Activated CD8-positive, alpha-beta memory T cell treated with anti-CD3 and anti-CD28 coated beads for 48 hours (primary cell): ENCODE measurements around the gene TJAP1.

Experiments used
- DNase-seq, 3 experiments: peaks; one replicate each; pipeline ENCODE4 v3.0.0-alpha.2; 2020; ENCODE audit warnings: low read depth in 2 of 3, low spot score in 2 of 3

The TJAP1 gene

GRCh38 chr6:43477235-43478007, at the start of gene TJAP1:
Gene TJAP1, plus strand, starts transcription at chr6:43477570. Its CDS starts 21,432 bp downstream, at chr6:43499002.
- DNase-seq: peak; percentile 92 to 96 (median 95)

DNA sequence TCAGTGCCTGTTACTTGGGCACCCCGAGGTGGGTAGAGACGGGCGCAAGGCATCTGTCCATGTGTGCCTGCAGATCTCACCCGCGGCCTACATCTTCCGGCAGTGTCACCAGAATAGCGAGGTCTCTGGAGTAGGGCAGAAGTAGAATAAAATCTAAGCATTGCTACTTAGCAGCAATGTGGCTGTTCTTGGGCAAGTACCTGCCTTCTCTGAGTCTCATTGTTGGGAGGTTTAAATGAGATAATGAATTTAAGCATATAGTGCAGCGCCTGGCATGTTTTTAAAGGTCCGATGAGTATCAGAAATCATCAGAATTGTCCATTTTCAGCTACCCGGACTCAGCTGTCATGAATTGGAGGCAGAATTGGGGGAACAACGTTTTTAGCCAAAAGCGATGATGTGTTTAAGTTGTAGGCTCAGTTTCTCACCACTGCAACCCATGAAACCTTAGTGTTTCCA, 49.2 kb upstream of the TJAP1 start:
- no peak for DNase-seq

GRCh38 chr6:43428874-43429273, 48.5 kb upstream of the TJAP1 start:
- no peak for DNase-seq

GRCh38 chr6:43432009-43432945, 45.1 kb upstream of the TJAP1 start:
- no peak for DNase-seq

DNA sequence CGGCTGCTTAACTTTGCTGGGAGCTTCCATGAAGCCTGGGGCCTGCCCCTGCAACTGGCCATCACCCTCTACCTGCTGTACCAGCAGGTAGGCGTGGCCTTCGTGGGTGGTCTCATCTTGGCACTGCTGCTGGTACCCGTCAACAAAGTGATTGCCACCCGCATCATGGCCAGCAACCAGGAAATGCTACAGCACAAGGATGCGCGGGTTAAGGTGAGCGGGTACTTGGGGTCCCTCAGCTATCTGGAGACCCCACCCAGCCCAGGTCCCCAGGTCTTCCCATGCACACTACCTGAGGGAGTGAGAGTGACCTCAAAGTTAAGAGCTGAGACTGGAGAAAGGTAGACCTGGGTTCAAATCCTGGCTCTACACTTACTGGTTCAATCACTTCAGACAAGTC, 44.2 kb upstream of the TJAP1 start:
- no peak for DNase-seq

DNA sequence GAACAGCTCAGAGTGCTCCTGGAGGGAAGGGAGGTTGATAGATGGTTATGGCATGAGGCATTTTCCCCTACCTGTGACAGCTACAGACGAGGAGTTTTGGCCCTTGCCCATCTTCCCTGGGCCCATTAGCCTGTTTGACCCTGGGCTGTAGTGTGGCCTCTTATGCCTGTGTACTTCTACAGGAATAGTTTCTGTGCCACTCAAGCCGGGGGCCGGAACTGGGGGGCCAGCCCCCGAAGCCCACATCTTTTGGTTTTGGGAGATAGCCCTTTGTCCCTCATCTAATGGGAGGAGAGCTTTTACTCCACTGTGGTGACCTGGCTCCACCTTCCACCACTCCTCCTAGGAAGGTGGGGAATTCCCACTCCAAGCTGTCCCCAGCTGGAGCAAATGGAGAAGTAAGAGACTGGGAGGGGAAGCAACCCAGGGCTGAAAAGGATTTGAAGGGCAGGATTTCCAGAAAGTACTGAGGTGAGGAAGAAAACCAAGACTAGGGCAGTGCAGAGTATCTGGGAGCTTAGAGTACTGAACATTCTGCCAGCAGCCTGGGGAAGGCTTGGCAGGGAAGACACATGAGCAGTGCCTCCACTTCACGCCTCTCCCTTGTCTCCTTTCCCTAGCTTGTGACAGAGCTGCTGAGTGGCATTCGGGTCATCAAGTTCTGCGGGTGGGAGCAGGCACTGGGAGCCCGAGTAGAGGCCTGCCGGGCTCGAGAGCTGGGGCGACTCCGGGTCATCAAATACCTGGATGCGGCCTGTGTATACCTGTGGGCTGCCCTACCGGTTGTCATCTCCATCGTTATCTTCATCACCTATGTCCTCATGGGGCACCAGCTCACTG, 43.1 kb upstream of the TJAP1 start:
- DNase-seq: no peak

GRCh38 chr6:43434943-43435342, 42.4 kb upstream of the TJAP1 start:
- no peak for DNase-seq

GRCh38 chr6:43435682-43436437, 41.5 kb upstream of the TJAP1 start:
- no peak for DNase-seq

DNA sequence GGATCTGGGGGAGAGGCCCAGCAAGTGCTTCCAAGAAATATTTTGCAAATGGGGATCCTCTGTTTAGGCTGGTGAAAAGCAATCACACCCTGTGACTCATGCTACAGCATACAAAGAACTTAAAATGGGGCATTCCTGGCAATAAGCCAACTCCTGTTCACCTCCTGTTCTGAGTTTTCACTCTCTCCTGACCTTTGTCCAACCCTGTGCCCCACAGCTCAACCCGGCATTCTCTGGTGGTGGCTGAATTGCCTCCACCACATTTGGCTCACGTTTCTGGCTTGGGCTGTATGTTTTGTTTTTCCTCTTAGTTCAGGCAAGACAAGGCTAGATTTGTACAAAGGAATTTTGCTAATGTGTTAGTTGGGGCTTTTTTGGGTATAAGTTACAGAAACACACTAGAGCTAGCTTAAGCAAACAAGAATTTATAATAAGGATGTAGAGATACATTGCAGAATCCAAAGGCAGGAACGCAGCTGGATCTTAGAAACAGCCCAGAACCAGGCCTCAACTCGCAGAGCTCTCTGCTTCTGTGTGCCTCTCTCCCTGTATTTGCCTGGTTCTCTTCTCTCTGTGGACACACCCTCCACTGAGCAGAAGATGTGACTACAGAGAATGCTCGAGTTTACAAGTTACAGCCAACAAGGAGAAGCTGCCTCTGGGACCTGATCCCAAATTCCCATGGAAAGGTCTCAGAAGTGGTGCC, 40.6 kb upstream of the TJAP1 start:
- DNase-seq: no peak

DNA sequence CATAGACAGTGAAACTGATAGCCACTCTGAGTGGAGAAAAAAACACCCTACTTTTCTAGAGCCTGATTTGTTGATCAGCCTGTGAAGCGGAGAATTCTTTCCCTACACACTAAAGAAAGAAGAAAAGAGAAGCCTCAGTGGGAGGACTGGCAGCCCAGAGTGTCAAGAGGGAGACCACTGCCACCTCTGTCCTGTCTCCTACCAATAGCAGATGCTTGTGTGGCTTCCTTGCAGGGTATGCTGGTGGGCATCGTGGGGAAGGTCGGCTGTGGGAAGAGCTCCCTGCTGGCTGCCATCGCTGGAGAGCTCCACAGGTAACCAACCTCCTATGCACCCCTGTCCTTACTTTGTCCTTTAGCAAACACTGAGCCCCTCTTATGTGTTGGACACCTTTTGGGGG, 39.7 kb upstream of the TJAP1 start:
- DNase-seq: no peak

- no peak for DNase-seq
These were observed 34.4 kb upstream of the TJAP1 start for GRCh38 chr6:43442935-43443334.

DNA sequence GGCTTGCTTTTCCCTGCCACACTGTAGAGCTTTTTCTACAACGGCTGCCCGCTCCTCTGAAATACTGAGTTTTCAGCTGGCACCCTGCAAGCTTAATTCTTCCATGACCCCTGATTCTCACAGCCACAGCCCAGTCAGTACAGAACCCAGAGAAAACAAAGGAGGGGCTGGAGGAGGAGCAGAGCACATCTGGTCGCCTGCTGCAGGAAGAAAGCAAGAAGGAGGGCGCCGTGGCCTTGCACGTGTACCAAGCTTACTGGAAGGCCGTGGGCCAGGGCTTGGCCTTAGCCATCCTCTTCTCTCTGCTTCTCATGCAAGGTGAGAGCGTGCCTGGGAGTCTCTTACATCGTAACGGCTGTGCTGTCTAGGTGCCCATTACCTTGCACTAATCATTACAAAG, 33.3 kb upstream of the TJAP1 start:
- DNase-seq: no peak

DNA sequence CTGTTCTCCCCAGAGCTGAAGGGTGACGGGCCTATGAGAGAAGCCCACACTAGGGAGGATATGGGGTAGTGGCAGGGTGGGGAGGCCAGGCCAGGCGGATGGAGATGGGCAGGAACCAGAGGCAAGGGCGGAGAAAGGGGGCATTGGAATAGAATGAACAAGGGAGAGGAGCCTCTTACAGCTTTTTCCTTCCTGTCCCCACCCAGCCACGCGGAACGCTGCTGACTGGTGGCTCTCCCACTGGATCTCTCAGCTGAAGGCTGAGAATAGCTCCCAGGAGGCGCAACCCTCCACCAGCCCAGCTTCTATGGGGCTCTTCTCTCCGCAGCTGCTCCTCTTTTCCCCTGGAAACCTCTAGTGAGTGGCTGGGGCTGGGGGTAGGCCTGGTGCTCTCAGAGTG, 32.8 kb upstream of the TJAP1 start:
- no peak for DNase-seq

GRCh38 chr6:43445576-43445975, 31.8 kb upstream of the TJAP1 start:
- no peak for DNase-seq

- DNase-seq: no peak
These were observed 29.8 kb upstream of the TJAP1 start for GRCh38 chr6:43447604-43448003.

GRCh38 chr6:43448916-43449315, 28.5 kb upstream of the TJAP1 start:
- no peak for DNase-seq

DNA sequence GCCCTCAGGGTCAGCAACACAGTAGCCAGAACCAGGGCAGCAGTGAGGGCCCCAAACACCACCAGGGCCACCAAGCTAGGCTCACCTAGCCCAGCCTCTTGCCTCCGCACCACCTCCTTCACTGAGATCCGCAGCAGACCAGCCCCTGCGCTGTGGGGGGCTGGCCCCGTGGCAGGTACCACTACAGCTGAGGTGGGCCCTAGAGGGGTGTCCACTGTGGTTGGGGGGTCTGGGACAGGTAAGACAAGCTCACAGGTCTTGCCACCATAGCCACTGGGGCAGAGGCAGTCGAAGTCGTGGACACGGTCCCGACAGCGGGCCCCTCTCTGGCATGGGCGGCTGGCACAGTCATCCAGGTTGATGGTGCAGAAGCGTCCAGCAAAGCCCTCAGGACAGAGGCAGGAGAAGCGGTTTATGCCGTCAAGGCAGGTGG, 26.7 kb upstream of the TJAP1 start:
- DNase-seq: no peak

- no peak for DNase-seq
These were observed 26.0 kb upstream of the TJAP1 start for GRCh38 chr6:43451348-43451747.

DNA sequence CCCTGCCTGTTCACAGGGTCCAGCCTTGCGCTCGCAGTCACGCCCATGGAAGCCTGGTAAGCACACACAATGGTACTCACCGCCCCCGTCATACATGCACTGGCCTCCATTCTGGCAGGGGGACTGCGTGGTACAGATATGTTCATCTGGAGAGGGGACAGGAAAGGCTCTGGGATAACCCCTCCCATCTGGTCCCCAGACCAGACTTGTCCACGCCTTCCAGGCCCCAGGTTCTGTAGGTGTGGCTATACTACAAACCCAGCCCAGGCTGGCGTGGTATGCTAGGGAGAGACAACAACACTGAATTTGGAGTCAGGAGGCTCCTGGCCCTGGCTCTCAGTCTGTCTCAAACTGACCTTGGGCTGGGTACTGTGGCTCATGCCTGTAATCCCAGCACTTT, 25.4 kb upstream of the TJAP1 start:
- DNase-seq: no peak

DNA sequence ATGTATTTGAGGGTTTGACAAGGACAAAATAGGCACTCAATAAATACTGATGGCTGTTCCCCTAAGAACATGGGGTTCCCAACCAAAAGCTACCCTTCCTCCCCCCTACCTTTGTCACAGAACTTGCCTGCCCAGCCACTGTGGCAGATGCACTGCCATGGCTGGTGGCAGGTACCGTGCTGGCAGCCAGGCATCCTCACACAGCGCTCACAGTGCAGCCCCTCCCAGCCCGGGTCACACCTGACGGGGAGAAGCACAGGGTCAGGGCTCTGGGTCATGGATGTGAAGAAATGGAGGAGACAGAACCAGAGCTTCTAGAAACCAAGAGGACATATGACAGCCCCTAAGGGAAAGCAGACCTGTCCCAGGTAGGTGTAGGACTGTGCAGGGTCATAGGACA, 24.5 kb upstream of the TJAP1 start:
- no peak for DNase-seq
